HepG2 (cell line): ENCODE data around the gene CDK10. TPM values are rescaled to one million over a fixed set of nuclear protein-coding genes. Genes with fewer than 3 reads are reported as not detected.

ENCODE experiments used
- EED ChIP-seq: sonication (generic); formaldehyde crosslinking; IDR thresholded peaks from 2 replicates; pipeline ENCODE4 v1.5.0; 2020; ENCODE audit warnings: mild to moderate bottlenecking, missing genetic modification reagents
- HOXD1 ChIP-seq: sonication (generic); formaldehyde crosslinking; IDR thresholded peaks from 2 replicates; pipeline ENCODE4 v1.5.0; 2020; ENCODE audit warnings: missing genetic modification reagents
- IRX3 ChIP-seq: sonication (generic); formaldehyde crosslinking; IDR thresholded peaks from 2 replicates; pipeline ENCODE4 v1.8.1; 2023; ENCODE audit warnings: mild to moderate bottlenecking, low read depth, missing genetic modification reagents, borderline replicate concordance
- JUNB ChIP-seq: sonication (generic); formaldehyde crosslinking; IDR thresholded peaks from 2 replicates; pipeline ENCODE4 v1.8.0; 2022; ENCODE audit warnings: missing genetic modification reagents, mild to moderate bottlenecking, borderline replicate concordance
- MTF2 ChIP-seq: sonication (generic); formaldehyde crosslinking; IDR thresholded peaks from 2 replicates; pipeline ENCODE4 v1.5.0; 2020; ENCODE audit warnings: missing genetic modification reagents, borderline replicate concordance
- NR1H2 ChIP-seq: sonication (generic); formaldehyde crosslinking; IDR thresholded peaks from 2 replicates; pipeline ENCODE4 v1.8.1; 2022; ENCODE audit warnings: low read depth, missing genetic modification reagents, borderline replicate concordance
- PHF21A ChIP-seq: sonication (generic); formaldehyde crosslinking; IDR thresholded peaks from 2 replicates; pipeline ENCODE4 v1.5.0; 2020; ENCODE audit warnings: mild to moderate bottlenecking, missing genetic modification reagents
- RFXANK ChIP-seq: IDR thresholded peaks from 2 replicates; pipeline ENCODE4 v1.6.1; 2016
- TCF7L2 ChIP-seq: IDR thresholded peaks from 2 replicates; pipeline ENCODE4 v1.6.1; 2011; ENCODE audit warnings: mild to moderate bottlenecking, low read depth, low read length, moderate library complexity
- ZNF138 ChIP-seq: sonication (generic); formaldehyde crosslinking; IDR thresholded peaks from 2 replicates; pipeline ENCODE4 v1.5.0; 2020; ENCODE audit warnings: mild to moderate bottlenecking, low read depth, missing genetic modification reagents
- ZNF282 ChIP-seq: fragments of 450-650 bp; IDR thresholded peaks from 2 replicates; pipeline ENCODE4 v1.6.1; 2018; ENCODE audit not compliant: partially characterized antibody
- ZNF547 ChIP-seq: sonication (generic); formaldehyde crosslinking; IDR thresholded peaks from 2 replicates; pipeline ENCODE4 v1.5.1; 2020; ENCODE audit warnings: mild to moderate bottlenecking, missing genetic modification reagents
- ZNF564 ChIP-seq: sonication (generic); formaldehyde crosslinking; IDR thresholded peaks from 2 replicates; pipeline ENCODE4 v1.8.1; 2023; ENCODE audit warnings: mild to moderate bottlenecking, missing genetic modification reagents
- ZNF674 ChIP-seq: sonication (generic); formaldehyde crosslinking; IDR thresholded peaks from 2 replicates; pipeline ENCODE4 v1.5.0; 2020; ENCODE audit warnings: low read depth, mild to moderate bottlenecking, missing genetic modification reagents
- ZSCAN9 ChIP-seq: IDR thresholded peaks from 2 replicates; pipeline ENCODE4 v1.6.1; 2016; ENCODE audit warnings: borderline replicate concordance
- polyA plus RNA-seq, 8 experiments: library from polyadenylated mRNA; depleted of rRNA in 3 of 8; stranded (reverse) in 7 of 8; unstranded in 1 of 8; fragments of >200 nt; fragmentation: Illumina TruSeq in 4 of 8; extraction: Trizol in 4 of 8; gene quantifications; 2 replicates each; pipeline versions ENCODE4 v1.2.1 to v1.2.3, GENCODE V29; 2011 to 2016; ENCODE audit warnings: low read depth in 4 of 8, missing spikeins in 1 of 8, mixed read lengths in 1 of 8; ENCODE audit not compliant: insufficient read depth in 1 of 8
- total RNA-seq, 5 experiments: library from RNA; depleted of rRNA; stranded (reverse); fragments of >200 nt; fragmentation: Illumina TruSeq; extraction: Trizol; gene quantifications; 2 replicates each; pipeline ENCODE4 v1.2.3, GENCODE V29; 2016; ENCODE audit warnings: low read depth in 1 of 5
- TF ChIP-seq, protein P1 (sequence below): sonication (generic); formaldehyde crosslinking; IDR thresholded peaks from 2 replicates; pipeline ENCODE4 v1.4.0; 2020; ENCODE audit warnings: low read depth, missing genetic modification reagents
- TF ChIP-seq, protein P2 (sequence below): sonication (generic); formaldehyde crosslinking; IDR thresholded peaks from 2 replicates; pipeline ENCODE4 v1.5.1; 2020; ENCODE audit warnings: mild to moderate bottlenecking, missing genetic modification reagents, borderline replicate concordance
- TF ChIP-seq, protein P3 (sequence below): sonication (generic); formaldehyde crosslinking; IDR thresholded peaks from 2 replicates; pipeline ENCODE4 v1.5.0; 2020; ENCODE audit warnings: missing genetic modification reagents
- TF ChIP-seq, protein P4 (sequence below): sonication (generic); formaldehyde crosslinking; IDR thresholded peaks from 2 replicates; pipeline ENCODE4 v1.4.0; 2020; ENCODE audit warnings: mild to moderate bottlenecking, missing genetic modification reagents

Gene CDK10
- total and polyA plus RNA-seq, 2 of the 13 experiments (the other 11 are each of a cell fraction or from before 2014, with no cell fraction given) = 2.5 to 3.9 TPM

DNA sequence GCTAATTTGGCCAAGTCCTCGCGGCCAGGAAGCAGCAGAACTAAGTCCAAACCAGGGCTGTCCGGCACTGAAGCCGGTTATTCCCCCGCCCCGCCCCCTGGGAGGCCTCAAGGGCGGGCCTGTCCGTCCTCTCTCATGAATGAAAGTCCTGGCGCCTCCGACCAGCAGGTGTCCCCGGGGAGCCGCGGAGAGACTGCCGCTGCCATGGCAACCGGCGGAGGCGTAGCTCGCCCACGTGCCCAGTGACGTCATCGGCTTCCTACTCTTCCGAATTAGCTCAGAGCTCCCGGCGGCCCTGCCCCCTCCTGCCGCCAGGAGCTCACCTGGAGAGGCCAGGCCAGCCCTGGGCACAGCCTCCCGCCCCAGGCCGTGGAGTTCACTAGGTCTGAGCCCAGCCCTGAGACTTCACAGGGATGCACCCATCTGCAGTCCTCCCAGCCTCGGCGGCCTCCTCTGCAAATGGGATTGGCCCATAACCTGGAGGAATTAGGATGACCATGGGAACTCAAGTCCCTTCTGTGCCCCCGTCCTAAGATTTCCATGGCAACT is 13.7 kb downstream of the CDK10 start (continued):
- TF ChIP-seq MTF2 = no peak
- no peak; the same call in 1 of the 2 replicates for TF ChIP-seq ZNF547
- peak; percentile 77 for TF ChIP-seq ZSCAN9
- TF ChIP-seq EED (CRISPR knock-in tag) = no peak; the same call in 1 of the 2 replicates
- TF ChIP-seq, protein P1, sequence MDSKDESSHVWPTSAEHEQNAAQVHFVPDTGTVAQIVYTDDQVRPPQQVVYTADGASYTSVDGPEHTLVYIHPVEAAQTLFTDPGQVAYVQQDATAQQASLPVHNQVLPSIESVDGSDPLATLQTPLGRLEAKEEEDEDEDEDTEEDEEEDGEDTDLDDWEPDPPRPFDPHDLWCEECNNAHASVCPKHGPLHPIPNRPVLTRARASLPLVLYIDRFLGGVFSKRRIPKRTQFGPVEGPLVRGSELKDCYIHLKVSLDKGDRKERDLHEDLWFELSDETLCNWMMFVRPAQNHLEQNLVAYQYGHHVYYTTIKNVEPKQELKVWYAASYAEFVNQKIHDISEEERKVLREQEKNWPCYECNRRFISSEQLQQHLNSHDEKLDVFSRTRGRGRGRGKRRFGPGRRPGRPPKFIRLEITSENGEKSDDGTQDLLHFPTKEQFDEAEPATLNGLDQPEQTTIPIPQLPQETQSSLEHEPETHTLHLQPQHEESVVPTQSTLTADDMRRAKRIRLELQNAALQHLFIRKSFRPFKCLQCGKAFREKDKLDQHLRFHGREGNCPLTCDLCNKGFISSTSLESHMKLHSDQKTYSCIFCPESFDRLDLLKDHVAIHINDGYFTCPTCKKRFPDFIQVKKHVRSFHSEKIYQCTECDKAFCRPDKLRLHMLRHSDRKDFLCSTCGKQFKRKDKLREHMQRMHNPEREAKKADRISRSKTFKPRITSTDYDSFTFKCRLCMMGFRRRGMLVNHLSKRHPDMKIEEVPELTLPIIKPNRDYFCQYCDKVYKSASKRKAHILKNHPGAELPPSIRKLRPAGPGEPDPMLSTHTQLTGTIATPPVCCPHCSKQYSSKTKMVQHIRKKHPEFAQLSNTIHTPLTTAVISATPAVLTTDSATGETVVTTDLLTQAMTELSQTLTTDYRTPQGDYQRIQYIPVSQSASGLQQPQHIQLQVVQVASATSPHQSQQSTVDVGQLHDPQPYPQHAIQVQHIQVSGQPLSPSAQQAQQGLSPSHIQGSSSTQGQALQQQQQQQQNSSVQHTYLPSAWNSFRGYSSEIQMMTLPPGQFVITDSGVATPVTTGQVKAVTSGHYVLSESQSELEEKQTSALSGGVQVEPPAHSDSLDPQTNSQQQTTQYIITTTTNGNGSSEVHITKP (CRISPR knock-in tag) = no peak
- no peak for TF ChIP-seq JUNB (CRISPR knock-in tag)
- TF ChIP-seq, protein P2, sequence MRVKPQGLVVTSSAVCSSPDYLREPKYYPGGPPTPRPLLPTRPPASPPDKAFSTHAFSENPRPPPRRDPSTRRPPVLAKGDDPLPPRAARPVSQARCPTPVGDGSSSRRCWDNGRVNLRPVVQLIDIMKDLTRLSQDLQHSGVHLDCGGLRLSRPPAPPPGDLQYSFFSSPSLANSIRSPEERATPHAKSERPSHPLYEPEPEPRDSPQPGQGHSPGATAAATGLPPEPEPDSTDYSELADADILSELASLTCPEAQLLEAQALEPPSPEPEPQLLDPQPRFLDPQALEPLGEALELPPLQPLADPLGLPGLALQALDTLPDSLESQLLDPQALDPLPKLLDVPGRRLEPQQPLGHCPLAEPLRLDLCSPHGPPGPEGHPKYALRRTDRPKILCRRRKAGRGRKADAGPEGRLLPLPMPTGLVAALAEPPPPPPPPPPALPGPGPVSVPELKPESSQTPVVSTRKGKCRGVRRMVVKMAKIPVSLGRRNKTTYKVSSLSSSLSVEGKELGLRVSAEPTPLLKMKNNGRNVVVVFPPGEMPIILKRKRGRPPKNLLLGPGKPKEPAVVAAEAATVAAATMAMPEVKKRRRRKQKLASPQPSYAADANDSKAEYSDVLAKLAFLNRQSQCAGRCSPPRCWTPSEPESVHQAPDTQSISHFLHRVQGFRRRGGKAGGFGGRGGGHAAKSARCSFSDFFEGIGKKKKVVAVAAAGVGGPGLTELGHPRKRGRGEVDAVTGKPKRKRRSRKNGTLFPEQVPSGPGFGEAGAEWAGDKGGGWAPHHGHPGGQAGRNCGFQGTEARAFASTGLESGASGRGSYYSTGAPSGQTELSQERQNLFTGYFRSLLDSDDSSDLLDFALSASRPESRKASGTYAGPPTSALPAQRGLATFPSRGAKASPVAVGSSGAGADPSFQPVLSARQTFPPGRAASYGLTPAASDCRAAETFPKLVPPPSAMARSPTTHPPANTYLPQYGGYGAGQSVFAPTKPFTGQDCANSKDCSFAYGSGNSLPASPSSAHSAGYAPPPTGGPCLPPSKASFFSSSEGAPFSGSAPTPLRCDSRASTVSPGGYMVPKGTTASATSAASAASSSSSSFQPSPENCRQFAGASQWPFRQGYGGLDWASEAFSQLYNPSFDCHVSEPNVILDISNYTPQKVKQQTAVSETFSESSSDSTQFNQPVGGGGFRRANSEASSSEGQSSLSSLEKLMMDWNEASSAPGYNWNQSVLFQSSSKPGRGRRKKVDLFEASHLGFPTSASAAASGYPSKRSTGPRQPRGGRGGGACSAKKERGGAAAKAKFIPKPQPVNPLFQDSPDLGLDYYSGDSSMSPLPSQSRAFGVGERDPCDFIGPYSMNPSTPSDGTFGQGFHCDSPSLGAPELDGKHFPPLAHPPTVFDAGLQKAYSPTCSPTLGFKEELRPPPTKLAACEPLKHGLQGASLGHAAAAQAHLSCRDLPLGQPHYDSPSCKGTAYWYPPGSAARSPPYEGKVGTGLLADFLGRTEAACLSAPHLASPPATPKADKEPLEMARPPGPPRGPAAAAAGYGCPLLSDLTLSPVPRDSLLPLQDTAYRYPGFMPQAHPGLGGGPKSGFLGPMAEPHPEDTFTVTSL = 0 out of 2 replicates have a peak, but pooled peaks have one; percentile 41
- TF ChIP-seq IRX3 = no peak
- TF ChIP-seq RFXANK (CRISPR knock-in tag) = 0 out of 2 replicates have a peak, but pooled peaks have one; percentile 73
- TF ChIP-seq, protein P3, sequence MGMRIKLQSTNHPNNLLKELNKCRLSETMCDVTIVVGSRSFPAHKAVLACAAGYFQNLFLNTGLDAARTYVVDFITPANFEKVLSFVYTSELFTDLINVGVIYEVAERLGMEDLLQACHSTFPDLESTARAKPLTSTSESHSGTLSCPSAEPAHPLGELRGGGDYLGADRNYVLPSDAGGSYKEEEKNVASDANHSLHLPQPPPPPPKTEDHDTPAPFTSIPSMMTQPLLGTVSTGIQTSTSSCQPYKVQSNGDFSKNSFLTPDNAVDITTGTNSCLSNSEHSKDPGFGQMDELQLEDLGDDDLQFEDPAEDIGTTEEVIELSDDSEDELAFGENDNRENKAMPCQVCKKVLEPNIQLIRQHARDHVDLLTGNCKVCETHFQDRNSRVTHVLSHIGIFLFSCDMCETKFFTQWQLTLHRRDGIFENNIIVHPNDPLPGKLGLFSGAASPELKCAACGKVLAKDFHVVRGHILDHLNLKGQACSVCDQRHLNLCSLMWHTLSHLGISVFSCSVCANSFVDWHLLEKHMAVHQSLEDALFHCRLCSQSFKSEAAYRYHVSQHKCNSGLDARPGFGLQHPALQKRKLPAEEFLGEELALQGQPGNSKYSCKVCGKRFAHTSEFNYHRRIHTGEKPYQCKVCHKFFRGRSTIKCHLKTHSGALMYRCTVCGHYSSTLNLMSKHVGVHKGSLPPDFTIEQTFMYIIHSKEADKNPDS (CRISPR knock-in tag) = 0 out of 2 replicates have a peak, but pooled peaks have one; percentile 60
- TF ChIP-seq TCF7L2 = no peak
- TF ChIP-seq ZNF564 = no peak
- TF ChIP-seq ZNF674 = no peak
- TF ChIP-seq HOXD1 (CRISPR knock-in tag) = no peak
- no peak for TF ChIP-seq ZNF282
- no peak; the same call in 1 of the 2 replicates for TF ChIP-seq ZNF138
- TF ChIP-seq NR1H2 (CRISPR knock-in tag) = no peak
- TF ChIP-seq, protein P4, sequence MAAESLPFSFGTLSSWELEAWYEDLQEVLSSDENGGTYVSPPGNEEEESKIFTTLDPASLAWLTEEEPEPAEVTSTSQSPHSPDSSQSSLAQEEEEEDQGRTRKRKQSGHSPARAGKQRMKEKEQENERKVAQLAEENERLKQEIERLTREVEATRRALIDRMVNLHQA (CRISPR knock-in tag) = no peak
- peak; percentile 73; the same call in 1 of the 2 replicates for TF ChIP-seq PHF21A (CRISPR knock-in tag)
